Measurements from ENCODE around the gene PC. TPM values are rescaled to one million over a fixed set of nuclear protein-coding genes. Genes with fewer than 3 reads are reported as not detected.

Gene PC
- total and polyA plus RNA-seq, 9 of the 15 experiments (the other 6 are each of a cell fraction or from before 2014, with no cell fraction given) = 0.94 to 38.0 (median 8.7) TPM

GRCh38 chr11:66894141-66894540, 64.0 kb downstream of the PC start:
- H3K4me3 ChIP-seq = no peak overlapping the region
- 43% methylated on average over 1 of the region's 2 CpGs for WGBS (ENCODE audit: insufficient coverage, low coverage, missing lambda C conversion rate)
- H3K9me3 ChIP-seq (replicated peaks; ENCODE audit: control insufficient read depth, insufficient read depth, low read depth, low read length) = no peaks in the 10 kb centered on the region
- H3K36me3 ChIP-seq (ENCODE audit: control insufficient read depth, insufficient read depth, low read length) = no peaks in the 10 kb centered on the region
- DNase-seq (ENCODE audit: extremely low read depth in 1 of 4, low spot score in 3 of 4) (no peak), FAIRE-seq (no peak), ATAC-seq (no peak)
- H3K4me2 ChIP-seq (ENCODE audit: insufficient read depth, low read length) = no peak overlapping the region
- peak overlapping the region; percentile 51; the same call in 1 of the 3 replicates for H3K27ac ChIP-seq (ENCODE audit: extremely low read depth, low read depth, low read length)
- H3K27me3 ChIP-seq (ENCODE audit: control insufficient read depth in 2 of 2, insufficient read depth in 2 of 2, low read length in 2 of 2) = no peaks in the 10 kb centered on the region
- no peaks in the 10 kb centered on the region for H4K20me1 ChIP-seq (replicated peaks; ENCODE audit: control insufficient read depth, insufficient read depth, low read length)
- in situ Hi-C loops (cut with MboI) (no loop called here), intact Hi-C loops (cut with micrococcal nuclease) (loop anchor here (5.0 kb wide), 2 partner anchors 63 to 83 kb away; partner anchors contain the start of genes C11orf86 and PC)
- no TSS peak for BruUV-seq (replicated peaks)
- TF ChIP-seq SREBF2 (CRISPR knock-in tag; IDR thresholded peaks at IDR 0.05) (no peak), BRD9 (IDR thresholded peaks at IDR 0.05; ENCODE audit: low read depth, partially characterized antibody) (no peak), GABPA (tag; conservative IDR thresholded peaks at IDR 0.05; ENCODE audit: low read depth) (no peak), XRCC4 (IDR thresholded peaks at IDR 0.05; ENCODE audit: extremely low read depth, insufficient read depth, insufficient read length) (no peak), PHF20 (IDR thresholded peaks at IDR 0.05; ENCODE audit: partially characterized antibody) (no peak), ZNF280B (CRISPR knock-in tag; IDR thresholded peaks at IDR 0.05) (no peak), PHF21A (IDR thresholded peaks at IDR 0.05; ENCODE audit: borderline replicate concordance, low read depth) (no peak), CEBPB (tag; IDR thresholded peaks at IDR 0.05) (no peak), CGGBP1 (CRISPR knock-in tag; IDR thresholded peaks at IDR 0.05) (no peak), VEZF1 (CRISPR knock-in tag; IDR thresholded peaks at IDR 0.05) (no peak), MAFG (tag; conservative IDR thresholded peaks at IDR 0.05) (no peak), FOXM1 (IDR thresholded peaks at IDR 0.05; ENCODE audit: low read depth) (no peak), FOXM1 (CRISPR knock-in tag; IDR thresholded peaks at IDR 0.05; ENCODE audit: low read depth) (no peak), MTA1 (IDR thresholded peaks at IDR 0.05; ENCODE audit: borderline replicate concordance) (no peak), NFRKB (IDR thresholded peaks at IDR 0.05; ENCODE audit: low read depth) (no peak), ZNF586 (CRISPR knock-in tag; conservative IDR thresholded peaks at IDR 0.05) (no peak), TARDBP (IDR thresholded peaks at IDR 0.05) (no peak), OTX1 (CRISPR knock-in tag; IDR thresholded peaks at IDR 0.05) (no peak)
- no peaks in the 10 kb centered on the region for H3K9me1 ChIP-seq (ENCODE audit: control insufficient read depth, insufficient read depth, low read length)
- no peak overlapping the region; a peak in 1 of 4 replicates for H3K9ac ChIP-seq (ENCODE audit: insufficient read depth in 1 of 2, low read depth in 2 of 2, low read length in 2 of 2)
- H2AFZ ChIP-seq (ENCODE audit: low read depth, low read length) = no peak overlapping the region
- CTCF ChIA-PET (ENCODE audit: low intra/inter-chr PET ratio) = no interaction called here
- peaks cover 4% of the 10 kb centered on the region; the same call in 2 of the 3 replicates for H3K79me2 ChIP-seq (ENCODE audit: control insufficient read depth, insufficient read depth, low read length)
- H3K4me1 ChIP-seq (replicated peaks in 1 of 2; ENCODE audit: control insufficient read depth in 2 of 2, insufficient read depth in 2 of 2, low read length in 2 of 2) = peaks cover 12 to 34% of the 10 kb centered on the region in 2 experiments; a peak in 4 of 5 replicates
- POLR2A ChIA-PET = interaction anchor here (0.6 to 1.6 kb wide), 10 partner anchors 9 to 131 kb away, joined by 3 to 11 read pairs (median 4); no protein-coding TSS in a partner anchor
